B cell (primary cell): Measurements from ENCODE around the gene PRCC.

Source experiments
- EZH2 ChIP-seq: IDR thresholded peaks from 2 replicates; pipeline ENCODE4 v1.6.1; 2012; ENCODE audit warnings: borderline replicate concordance, low read depth, mild to moderate bottlenecking, moderate library complexity, low read length; ENCODE audit not compliant: insufficient read depth, poor library complexity, severe bottlenecking
- TF ChIP-seq, protein P1 (sequence below): fragments of 200-600 bp; IDR thresholded peaks from one replicate; pipeline ENCODE4 v1.8.0; 2022; ENCODE audit warnings: antibody characterized with exemption, mild to moderate bottlenecking

DNA sequence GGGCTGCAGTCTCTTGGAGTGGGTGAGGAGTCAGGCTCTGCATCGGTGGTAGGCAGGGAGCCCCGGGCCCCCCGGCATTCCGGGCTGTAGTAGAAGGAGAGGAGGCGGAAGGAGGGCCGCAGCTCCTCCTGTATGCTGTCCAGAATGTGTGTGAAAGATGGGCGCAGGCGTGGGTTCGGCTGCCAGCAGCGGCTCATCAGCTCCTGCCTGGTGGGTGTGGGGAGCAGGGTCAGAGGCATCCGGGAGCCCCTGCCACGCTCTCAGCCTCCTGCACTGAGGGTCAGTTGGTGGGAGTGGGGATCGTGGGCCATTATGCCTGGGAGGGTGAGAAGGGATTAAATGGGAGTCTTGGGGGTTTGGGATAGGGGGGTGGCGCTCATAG lies 73.6 kb downstream of the PRCC start:
- TF ChIP-seq, protein P1, sequence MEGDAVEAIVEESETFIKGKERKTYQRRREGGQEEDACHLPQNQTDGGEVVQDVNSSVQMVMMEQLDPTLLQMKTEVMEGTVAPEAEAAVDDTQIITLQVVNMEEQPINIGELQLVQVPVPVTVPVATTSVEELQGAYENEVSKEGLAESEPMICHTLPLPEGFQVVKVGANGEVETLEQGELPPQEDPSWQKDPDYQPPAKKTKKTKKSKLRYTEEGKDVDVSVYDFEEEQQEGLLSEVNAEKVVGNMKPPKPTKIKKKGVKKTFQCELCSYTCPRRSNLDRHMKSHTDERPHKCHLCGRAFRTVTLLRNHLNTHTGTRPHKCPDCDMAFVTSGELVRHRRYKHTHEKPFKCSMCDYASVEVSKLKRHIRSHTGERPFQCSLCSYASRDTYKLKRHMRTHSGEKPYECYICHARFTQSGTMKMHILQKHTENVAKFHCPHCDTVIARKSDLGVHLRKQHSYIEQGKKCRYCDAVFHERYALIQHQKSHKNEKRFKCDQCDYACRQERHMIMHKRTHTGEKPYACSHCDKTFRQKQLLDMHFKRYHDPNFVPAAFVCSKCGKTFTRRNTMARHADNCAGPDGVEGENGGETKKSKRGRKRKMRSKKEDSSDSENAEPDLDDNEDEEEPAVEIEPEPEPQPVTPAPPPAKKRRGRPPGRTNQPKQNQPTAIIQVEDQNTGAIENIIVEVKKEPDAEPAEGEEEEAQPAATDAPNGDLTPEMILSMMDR: no peak
- TF ChIP-seq EZH2: no peak
